ENCODE measurements around the gene SLC39A7. TPM values are rescaled to one million over a fixed set of nuclear protein-coding genes. Genes with fewer than 3 reads are reported as not detected.
A peak's percentile ranks its signal among the peaks of the same experiment; 100 is the strongest.

SLC39A7 gene, protein sequence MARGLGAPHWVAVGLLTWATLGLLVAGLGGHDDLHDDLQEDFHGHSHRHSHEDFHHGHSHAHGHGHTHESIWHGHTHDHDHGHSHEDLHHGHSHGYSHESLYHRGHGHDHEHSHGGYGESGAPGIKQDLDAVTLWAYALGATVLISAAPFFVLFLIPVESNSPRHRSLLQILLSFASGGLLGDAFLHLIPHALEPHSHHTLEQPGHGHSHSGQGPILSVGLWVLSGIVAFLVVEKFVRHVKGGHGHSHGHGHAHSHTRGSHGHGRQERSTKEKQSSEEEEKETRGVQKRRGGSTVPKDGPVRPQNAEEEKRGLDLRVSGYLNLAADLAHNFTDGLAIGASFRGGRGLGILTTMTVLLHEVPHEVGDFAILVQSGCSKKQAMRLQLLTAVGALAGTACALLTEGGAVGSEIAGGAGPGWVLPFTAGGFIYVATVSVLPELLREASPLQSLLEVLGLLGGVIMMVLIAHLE
- 14.0 and 31.9 TPM in 2 replicates for total RNA-seq (2014; rRNA removed; shearing (Covaris generic); ENCODE audit: low replicate concordance)

GRCh38 chr6:33200219-33201146 is at the start of gene SLC39A7, which contains the start of gene RXRB:
Gene SLC39A7, plus strand, starts transcription at chr6:33200867. Its CDS starts 379 bp downstream, at chr6:33201246.
Gene RXRB, minus strand, starts transcription at chr6:33200665. Its CDS starts 189 bp downstream, at chr6:33200476.
- H3K79me2 ChIP-seq (ENCODE audit: low read length) = peaks cover 49% of the 10 kb centered on the region
- peak within 1 kb of the TSS; percentile 100 for H3K4me3 ChIP-seq (ENCODE audit: low read length)
- H3K36me3 ChIP-seq (ENCODE audit: insufficient read depth, low read length) = peaks cover 37% of the 10 kb centered on the region

DNA sequence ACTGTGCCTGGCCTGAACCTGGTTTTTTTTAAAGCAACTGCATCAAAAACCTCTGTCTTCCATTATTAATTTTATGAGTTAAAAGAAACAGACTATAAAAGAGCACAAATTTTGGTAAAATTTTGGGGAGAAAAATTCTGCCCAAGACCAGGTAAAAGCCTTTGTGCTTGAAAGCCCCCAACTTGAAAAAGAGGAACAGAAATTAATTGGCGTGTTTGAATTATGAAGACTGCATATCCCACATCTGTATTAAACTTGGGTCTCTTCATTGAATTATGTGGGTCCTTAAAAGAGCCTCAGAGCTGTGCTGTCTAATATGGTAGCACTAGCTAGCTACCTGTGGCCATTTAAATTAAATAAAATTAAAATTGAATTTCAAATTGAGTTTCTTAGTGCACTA is 49.6 kb upstream of the SLC39A7 start:
- Histone ChIP-seq H3K27ac (ENCODE audit: low read length) (no peak overlapping the region), H2AFZ (ENCODE audit: low read length) (no peak overlapping the region), H3K9ac (ENCODE audit: low read length) (no peak overlapping the region), H3K27me3 (ENCODE audit: low read length) (no peaks in the 10 kb centered on the region), H3K79me2 (ENCODE audit: low read length) (no peaks in the 10 kb centered on the region), H4K20me1 (ENCODE audit: insufficient read depth, low read depth, low read length) (no peaks in the 10 kb centered on the region), H3K4me3 (ENCODE audit: low read length) (no peak overlapping the region), H3K9me2 (replicated peaks; ENCODE audit: insufficient read depth, low read length) (no peaks in the 10 kb centered on the region), H3K4me2 (ENCODE audit: low read depth, low read length, poor library complexity, severe bottlenecking) (no peak overlapping the region), H3K9me3 (ENCODE audit: low read length) (peaks cover 4% of the 10 kb centered on the region), H3K36me3 (ENCODE audit: insufficient read depth, low read length) (no peaks in the 10 kb centered on the region), H3K4me1 (ENCODE audit: low read length) (no peaks in the 10 kb centered on the region)
- DNase-seq = no peak

More at GRCh38 chr6:33200219-33201146, at the start of gene SLC39A7, which contains the start of gene RXRB:
- H3K4me2 ChIP-seq (ENCODE audit: low read depth, low read length, poor library complexity, severe bottlenecking) = peak within 1 kb of the TSS; percentile 97
- no peaks in the 10 kb centered on the region; the same call in 1 of the 2 replicates for H4K20me1 ChIP-seq (ENCODE audit: insufficient read depth, low read depth, low read length)
- peaks cover 48% of the 10 kb centered on the region for H3K4me1 ChIP-seq (ENCODE audit: low read length)
- H3K9me2 ChIP-seq (replicated peaks; ENCODE audit: insufficient read depth, low read length) = no peaks in the 10 kb centered on the region
- peak within 1 kb of the TSS; percentile 100 for H3K9ac ChIP-seq (ENCODE audit: low read length)
- H3K27ac ChIP-seq (ENCODE audit: low read length) = peak within 1 kb of the TSS; percentile 89
- peak within 1 kb of the TSS; percentile 96; the same call in 1 of the 2 replicates for H2AFZ ChIP-seq (ENCODE audit: low read length)
- H3K9me3 ChIP-seq (ENCODE audit: low read length) = no peaks in the 10 kb centered on the region
- peak; percentile 100 for DNase-seq
- no peaks in the 10 kb centered on the region for H3K27me3 ChIP-seq (ENCODE audit: low read length)

GRCh38 chr6:33154349-33154748 is 46.3 kb upstream of the SLC39A7 start:
- Histone ChIP-seq H3K4me1 (ENCODE audit: low read length) (no peaks in the 10 kb centered on the region), H3K36me3 (ENCODE audit: insufficient read depth, low read length) (no peaks in the 10 kb centered on the region), H2AFZ (ENCODE audit: low read length) (no peak overlapping the region), H3K27ac (ENCODE audit: low read length) (no peak overlapping the region), H3K9me2 (replicated peaks; ENCODE audit: insufficient read depth, low read length) (no peaks in the 10 kb centered on the region), H3K4me3 (ENCODE audit: low read length) (no peak overlapping the region), H4K20me1 (ENCODE audit: insufficient read depth, low read depth, low read length) (no peaks in the 10 kb centered on the region), H3K9me3 (ENCODE audit: low read length) (peaks cover 4% of the 10 kb centered on the region), H3K79me2 (ENCODE audit: low read length) (no peaks in the 10 kb centered on the region), H3K27me3 (ENCODE audit: low read length) (no peaks in the 10 kb centered on the region), H3K4me2 (ENCODE audit: low read depth, low read length, poor library complexity, severe bottlenecking) (no peak overlapping the region), H3K9ac (ENCODE audit: low read length) (no peak overlapping the region)
- DNase-seq = no peak

DNA sequence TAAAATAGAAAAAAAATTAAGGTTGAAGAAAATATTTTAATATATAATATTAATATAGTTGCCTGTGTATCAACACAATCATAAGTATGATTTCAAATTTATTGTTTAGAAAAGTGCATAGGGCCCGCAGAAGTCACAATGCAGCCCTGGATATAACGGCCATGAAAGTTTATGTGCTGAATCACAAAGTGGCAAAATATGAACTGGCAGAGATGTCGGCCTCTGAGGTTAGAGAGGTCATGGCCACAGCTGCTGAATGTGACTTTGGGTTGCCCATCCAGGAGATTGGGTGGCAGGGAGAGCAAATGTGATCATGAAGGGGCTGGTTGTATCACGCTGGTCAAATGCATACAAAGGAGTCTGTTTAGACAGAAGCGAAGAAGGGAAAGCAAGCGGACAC is 44.1 kb upstream of the SLC39A7 start:
- H3K9me2 ChIP-seq (replicated peaks; ENCODE audit: insufficient read depth, low read length) = no peaks in the 10 kb centered on the region
- no peaks in the 10 kb centered on the region for H3K79me2 ChIP-seq (ENCODE audit: low read length)
- no peak overlapping the region for H3K9ac ChIP-seq (ENCODE audit: low read length)
- H2AFZ ChIP-seq (ENCODE audit: low read length) = no peak overlapping the region
- no peak overlapping the region for H3K27ac ChIP-seq (ENCODE audit: low read length)
- no peak overlapping the region for H3K4me3 ChIP-seq (ENCODE audit: low read length)
- peaks cover 3% of the 10 kb centered on the region for H3K4me1 ChIP-seq (ENCODE audit: low read length)
- H3K4me2 ChIP-seq (ENCODE audit: low read depth, low read length, poor library complexity, severe bottlenecking) = no peak overlapping the region
- no peaks in the 10 kb centered on the region for H3K27me3 ChIP-seq (ENCODE audit: low read length)
- H3K36me3 ChIP-seq (ENCODE audit: insufficient read depth, low read length) = no peaks in the 10 kb centered on the region
- no peak for DNase-seq
- peaks cover under 1% of the 10 kb centered on the region for H3K9me3 ChIP-seq (ENCODE audit: low read length)
- H4K20me1 ChIP-seq (ENCODE audit: insufficient read depth, low read depth, low read length) = no peaks in the 10 kb centered on the region

DNA sequence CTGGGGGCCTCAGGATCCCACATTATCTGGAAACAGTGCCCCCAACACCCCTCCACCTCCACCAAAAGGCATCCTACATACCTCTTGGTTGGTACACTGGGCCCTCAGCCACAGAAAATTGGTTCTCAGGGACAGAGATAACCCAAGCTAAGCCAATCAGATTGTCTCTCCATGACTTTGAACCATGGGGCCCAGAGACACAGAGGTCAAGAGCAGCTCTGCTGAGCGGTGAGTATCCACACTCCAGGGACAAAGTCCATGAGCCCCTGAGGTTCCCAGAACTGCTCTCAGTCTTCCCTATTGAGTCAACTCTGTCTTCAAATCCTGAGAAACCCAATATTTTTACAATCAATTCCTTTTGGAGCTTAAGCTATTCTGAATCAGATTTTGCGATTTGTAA is 43.7 kb upstream of the SLC39A7 start:
- Histone ChIP-seq H3K36me3 (ENCODE audit: insufficient read depth, low read length) (no peaks in the 10 kb centered on the region), H3K9me2 (replicated peaks; ENCODE audit: insufficient read depth, low read length) (no peaks in the 10 kb centered on the region), H3K9ac (ENCODE audit: low read length) (no peak overlapping the region), H3K27me3 (ENCODE audit: low read length) (no peaks in the 10 kb centered on the region), H3K9me3 (ENCODE audit: low read length) (no peaks in the 10 kb centered on the region), H3K79me2 (ENCODE audit: low read length) (no peaks in the 10 kb centered on the region), H2AFZ (ENCODE audit: low read length) (no peak overlapping the region), H3K4me3 (ENCODE audit: low read length) (no peak overlapping the region), H3K4me1 (ENCODE audit: low read length) (peaks cover 7% of the 10 kb centered on the region), H3K27ac (ENCODE audit: low read length) (no peak overlapping the region), H4K20me1 (ENCODE audit: insufficient read depth, low read depth, low read length) (no peaks in the 10 kb centered on the region), H3K4me2 (ENCODE audit: low read depth, low read length, poor library complexity, severe bottlenecking) (no peak overlapping the region)
- no peak for DNase-seq

GRCh38 chr6:33160096-33160495 is 40.6 kb upstream of the SLC39A7 start:
- H2AFZ ChIP-seq (ENCODE audit: low read length) = no peak overlapping the region
- peaks cover 13% of the 10 kb centered on the region for H3K4me1 ChIP-seq (ENCODE audit: low read length)
- H4K20me1 ChIP-seq (ENCODE audit: insufficient read depth, low read depth, low read length) = no peaks in the 10 kb centered on the region
- H3K4me2 ChIP-seq (ENCODE audit: low read depth, low read length, poor library complexity, severe bottlenecking) = no peak overlapping the region
- H3K27ac ChIP-seq (ENCODE audit: low read length) = no peak overlapping the region
- no peaks in the 10 kb centered on the region for H3K9me3 ChIP-seq (ENCODE audit: low read length)
- H3K36me3 ChIP-seq (ENCODE audit: insufficient read depth, low read length) = no peaks in the 10 kb centered on the region
- H3K9ac ChIP-seq (ENCODE audit: low read length) = no peak overlapping the region
- no peak for DNase-seq
- no peaks in the 10 kb centered on the region for H3K79me2 ChIP-seq (ENCODE audit: low read length)
- no peaks in the 10 kb centered on the region for H3K9me2 ChIP-seq (replicated peaks; ENCODE audit: insufficient read depth, low read length)
- H3K4me3 ChIP-seq (ENCODE audit: low read length) = no peak overlapping the region
- no peaks in the 10 kb centered on the region for H3K27me3 ChIP-seq (ENCODE audit: low read length)

DNA sequence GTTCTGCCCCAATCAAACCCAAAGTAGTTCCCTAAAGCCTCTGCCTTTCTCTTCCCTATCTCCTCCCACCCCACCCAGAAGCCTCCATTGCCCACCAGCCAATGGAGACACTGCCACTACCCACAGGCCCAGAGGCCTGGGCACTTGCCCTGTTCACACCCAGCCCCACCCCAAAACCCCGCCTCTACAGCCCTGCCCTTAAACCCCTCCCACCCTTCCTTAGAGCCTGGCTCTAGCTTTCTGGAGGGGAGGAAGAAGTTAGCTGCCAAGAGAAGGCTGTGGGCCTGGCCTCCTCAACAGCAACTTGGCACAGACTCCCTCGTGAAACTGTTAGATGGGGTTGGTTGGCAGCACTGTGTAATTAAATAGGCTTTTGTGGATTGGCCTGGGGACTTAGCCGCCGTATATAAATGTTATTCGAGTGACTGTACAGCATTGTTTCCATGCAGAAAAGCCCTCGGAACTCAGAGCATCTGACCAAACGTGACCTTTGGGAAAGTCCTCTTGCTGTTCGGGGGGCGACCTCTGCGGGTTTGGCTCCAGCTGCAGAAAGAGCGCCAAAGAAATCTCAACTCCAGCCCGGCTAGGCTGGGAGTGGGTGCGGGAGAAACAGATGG is 39.8 kb upstream of the SLC39A7 start:
- Histone ChIP-seq H3K27me3 (ENCODE audit: low read length) (no peaks in the 10 kb centered on the region), H3K4me3 (ENCODE audit: low read length) (no peak overlapping the region), H3K9ac (ENCODE audit: low read length) (no peak overlapping the region), H3K79me2 (ENCODE audit: low read length) (no peaks in the 10 kb centered on the region), H3K9me3 (ENCODE audit: low read length) (no peaks in the 10 kb centered on the region), H3K36me3 (ENCODE audit: insufficient read depth, low read length) (no peaks in the 10 kb centered on the region), H2AFZ (ENCODE audit: low read length) (no peak overlapping the region), H3K4me2 (ENCODE audit: low read depth, low read length, poor library complexity, severe bottlenecking) (peak overlapping the region; percentile 71), H4K20me1 (ENCODE audit: insufficient read depth, low read depth, low read length) (no peaks in the 10 kb centered on the region), H3K9me2 (replicated peaks; ENCODE audit: insufficient read depth, low read length) (no peaks in the 10 kb centered on the region), H3K27ac (ENCODE audit: low read length) (no peak overlapping the region), H3K4me1 (ENCODE audit: low read length) (peaks cover 13% of the 10 kb centered on the region)
- peak; percentile 62 for DNase-seq

Data from Karpas-422 (cell line).